SK-N-SH treated with all-trans-retinoic acid at 6 μM for 48 hours (cell line): Measurements from ENCODE around the gene WRAP73.

Experiments
- ATAC-seq: fragments of 200-7000 bp; cut with Tn5 transposase; 3 replicates; pipeline ENCODE4 v1.9.1; 2020; ENCODE audit warnings: mild to moderate bottlenecking, moderate library complexity
- ARNTL ChIP-seq: fragments of 450-650 bp; formaldehyde crosslinking; IDR thresholded peaks from 2 replicates; pipeline ENCODE4 v1.5.0; 2020; ENCODE audit warnings: low read depth, mild to moderate bottlenecking, moderate library complexity, borderline replicate concordance
- BACH2 ChIP-seq: fragments of 250-450 bp; sonication (Bioruptor Pico); IDR thresholded peaks from 2 replicates; pipeline ENCODE4 v1.9.0; 2021; ENCODE audit warnings: mild to moderate bottlenecking, borderline replicate concordance
- CSDC2 ChIP-seq: fragments of 250-450 bp; sonication (Bioruptor Pico); IDR thresholded peaks from 2 replicates; pipeline ENCODE4 v1.5.0; 2020; ENCODE audit warnings: mild to moderate bottlenecking, moderate library complexity
- ESRRG ChIP-seq: fragments of 250-450 bp; sonication (Bioruptor Pico); IDR thresholded peaks from 2 replicates; pipeline ENCODE4 v1.6.1; 2021; ENCODE audit warnings: mild to moderate bottlenecking
- GLIS3 ChIP-seq: fragments of 250-450 bp; sonication (Bioruptor Pico); IDR thresholded peaks from 2 replicates; pipeline ENCODE4 v1.5.0; 2020; ENCODE audit warnings: mild to moderate bottlenecking, moderate library complexity
- ISL1 ChIP-seq: fragments of 250-450 bp; sonication (Bioruptor Pico); IDR thresholded peaks from 2 replicates; pipeline ENCODE4 v2.1.2; 2022; ENCODE audit warnings: mild to moderate bottlenecking, moderate library complexity
- OSR1 ChIP-seq: fragments of 250-450 bp; sonication (Bioruptor Pico); IDR thresholded peaks from 2 replicates; pipeline ENCODE4 v1.8.0; 2022; ENCODE audit warnings: moderate library complexity, mild to moderate bottlenecking, inconsistent platforms
- PPARA ChIP-seq: fragments of 250-450 bp; sonication (Bioruptor Pico); IDR thresholded peaks from 2 replicates; pipeline ENCODE4 v1.5.0; 2020; ENCODE audit warnings: mild to moderate bottlenecking, borderline replicate concordance
- RARB ChIP-seq: fragments of 250-450 bp; sonication (Bioruptor Pico); IDR thresholded peaks from 2 replicates; pipeline ENCODE4 v1.8.0; 2021; ENCODE audit warnings: mild to moderate bottlenecking, moderate library complexity
- SNAI2 ChIP-seq: fragments of 250-450 bp; sonication (Bioruptor Pico); IDR thresholded peaks from 2 replicates; pipeline ENCODE4 v1.5.0; 2020; ENCODE audit warnings: mild to moderate bottlenecking, moderate library complexity
- TCF4 ChIP-seq: fragments of 250-450 bp; sonication (Bioruptor Pico); IDR thresholded peaks from 2 replicates; pipeline ENCODE4 v1.8.0; 2021; ENCODE audit warnings: mild to moderate bottlenecking, moderate library complexity, borderline replicate concordance
- ZC3H10 ChIP-seq: fragments of 250-450 bp; sonication (Bioruptor Pico); IDR thresholded peaks from 2 replicates; pipeline ENCODE4 v1.5.1; 2021; ENCODE audit warnings: mild to moderate bottlenecking, moderate library complexity
- ZFP3 ChIP-seq: fragments of 250-450 bp; sonication (Bioruptor Pico); IDR thresholded peaks from 2 replicates; pipeline ENCODE4 v1.5.0; 2020; ENCODE audit warnings: mild to moderate bottlenecking, moderate library complexity
- ZFP30 ChIP-seq: fragments of 450-650 bp; formaldehyde crosslinking; IDR thresholded peaks from 2 replicates; pipeline ENCODE4 v1.5.0; 2022; ENCODE audit warnings: mild to moderate bottlenecking, moderate library complexity
- ZNF565 ChIP-seq: fragments of 450-650 bp; formaldehyde crosslinking; conservative IDR thresholded peaks from 2 replicates; pipeline ENCODE4 v1.5.0; 2020; ENCODE audit warnings: low read depth, mild to moderate bottlenecking, moderate library complexity
- ZNF70 ChIP-seq: fragments of 450-650 bp; formaldehyde crosslinking; IDR thresholded peaks from 2 replicates; pipeline ENCODE4 v1.5.0; 2020; ENCODE audit warnings: mild to moderate bottlenecking, moderate library complexity
- ZNF8 ChIP-seq: fragments of 450-650 bp; formaldehyde crosslinking; IDR thresholded peaks from 2 replicates; pipeline ENCODE4 v1.5.0; 2020; ENCODE audit warnings: mild to moderate bottlenecking, moderate library complexity
- TF ChIP-seq, protein P1 (sequence below): fragments of 250-450 bp; sonication (Bioruptor Pico); IDR thresholded peaks from 2 replicates; pipeline ENCODE4 v1.5.1; 2020; ENCODE audit warnings: low read depth, mild to moderate bottlenecking, moderate library complexity
- TF ChIP-seq, protein P2 (sequence below): fragments of 250-450 bp; sonication (Bioruptor Pico); IDR thresholded peaks from 2 replicates; pipeline ENCODE4 v1.5.1; 2021; ENCODE audit warnings: mild to moderate bottlenecking, moderate library complexity
- TF ChIP-seq, protein P3 (sequence below): fragments of 250-450 bp; sonication (Bioruptor Pico); IDR thresholded peaks from 2 replicates; pipeline ENCODE4 v1.8.0; 2021; ENCODE audit warnings: low read depth, mild to moderate bottlenecking, moderate library complexity, borderline replicate concordance
- TF ChIP-seq, protein P4 (sequence below): fragments of 250-450 bp; sonication (Bioruptor Pico); IDR thresholded peaks from 2 replicates; pipeline ENCODE4 v1.5.0; 2020; ENCODE audit warnings: mild to moderate bottlenecking, moderate library complexity
- TF ChIP-seq, protein P5 (sequence below): fragments of 250-450 bp; sonication (Bioruptor Pico); IDR thresholded peaks from 2 replicates; pipeline ENCODE4 v1.8.0; 2020; ENCODE audit warnings: mild to moderate bottlenecking, moderate library complexity, borderline replicate concordance

The WRAP73 gene

DNA sequence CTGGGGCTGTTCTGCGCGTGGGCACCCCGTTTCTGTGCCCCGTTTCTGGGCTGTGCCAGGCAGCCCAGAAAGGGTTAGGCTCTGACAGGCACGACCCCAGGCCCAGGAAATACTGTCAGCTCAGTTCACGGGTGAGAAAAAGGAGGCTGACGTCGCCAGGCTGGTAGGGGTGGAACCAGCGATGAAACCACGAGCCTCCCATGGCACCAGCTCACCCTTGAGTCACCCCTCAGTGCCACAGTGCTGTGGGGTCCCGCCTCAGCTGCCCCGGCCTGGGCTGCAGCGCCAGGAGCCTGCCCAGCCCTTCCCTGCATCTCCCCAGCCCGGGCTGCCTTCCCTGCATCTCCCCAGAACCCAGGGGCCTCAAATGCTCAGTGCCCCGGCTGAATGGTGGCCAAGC is 50.1 kb downstream of the WRAP73 start:
- ATAC-seq: no peak
- TF ChIP-seq ZNF8 (no peak), BACH2 (CRISPR knock-in tag) (no peak), PPARA (CRISPR knock-in tag) (no peak), ZNF70 (CRISPR knock-in tag) (no peak), SNAI2 (no peak), TCF4 (no peak), ISL1 (CRISPR knock-in tag) (no peak), OSR1 (no peak)
- TF ChIP-seq, protein P1, sequence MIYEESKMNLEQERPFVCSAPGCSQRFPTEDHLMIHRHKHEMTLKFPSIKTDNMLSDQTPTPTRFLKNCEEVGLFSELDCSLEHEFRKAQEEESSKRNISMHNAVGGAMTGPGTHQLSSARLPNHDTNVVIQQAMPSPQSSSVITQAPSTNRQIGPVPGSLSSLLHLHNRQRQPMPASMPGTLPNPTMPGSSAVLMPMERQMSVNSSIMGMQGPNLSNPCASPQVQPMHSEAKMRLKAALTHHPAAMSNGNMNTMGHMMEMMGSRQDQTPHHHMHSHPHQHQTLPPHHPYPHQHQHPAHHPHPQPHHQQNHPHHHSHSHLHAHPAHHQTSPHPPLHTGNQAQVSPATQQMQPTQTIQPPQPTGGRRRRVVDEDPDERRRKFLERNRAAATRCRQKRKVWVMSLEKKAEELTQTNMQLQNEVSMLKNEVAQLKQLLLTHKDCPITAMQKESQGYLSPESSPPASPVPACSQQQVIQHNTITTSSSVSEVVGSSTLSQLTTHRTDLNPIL (CRISPR knock-in tag): no peak
- TF ChIP-seq, protein P2, sequence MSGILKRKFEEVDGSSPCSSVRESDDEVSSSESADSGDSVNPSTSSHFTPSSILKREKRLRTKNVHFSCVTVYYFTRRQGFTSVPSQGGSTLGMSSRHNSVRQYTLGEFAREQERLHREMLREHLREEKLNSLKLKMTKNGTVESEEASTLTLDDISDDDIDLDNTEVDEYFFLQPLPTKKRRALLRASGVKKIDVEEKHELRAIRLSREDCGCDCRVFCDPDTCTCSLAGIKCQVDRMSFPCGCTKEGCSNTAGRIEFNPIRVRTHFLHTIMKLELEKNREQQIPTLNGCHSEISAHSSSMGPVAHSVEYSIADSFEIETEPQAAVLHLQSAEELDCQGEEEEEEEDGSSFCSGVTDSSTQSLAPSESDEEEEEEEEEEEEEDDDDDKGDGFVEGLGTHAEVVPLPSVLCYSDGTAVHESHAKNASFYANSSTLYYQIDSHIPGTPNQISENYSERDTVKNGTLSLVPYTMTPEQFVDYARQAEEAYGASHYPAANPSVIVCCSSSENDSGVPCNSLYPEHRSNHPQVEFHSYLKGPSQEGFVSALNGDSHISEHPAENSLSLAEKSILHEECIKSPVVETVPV (CRISPR knock-in tag): no peak
- TF ChIP-seq, protein P3, sequence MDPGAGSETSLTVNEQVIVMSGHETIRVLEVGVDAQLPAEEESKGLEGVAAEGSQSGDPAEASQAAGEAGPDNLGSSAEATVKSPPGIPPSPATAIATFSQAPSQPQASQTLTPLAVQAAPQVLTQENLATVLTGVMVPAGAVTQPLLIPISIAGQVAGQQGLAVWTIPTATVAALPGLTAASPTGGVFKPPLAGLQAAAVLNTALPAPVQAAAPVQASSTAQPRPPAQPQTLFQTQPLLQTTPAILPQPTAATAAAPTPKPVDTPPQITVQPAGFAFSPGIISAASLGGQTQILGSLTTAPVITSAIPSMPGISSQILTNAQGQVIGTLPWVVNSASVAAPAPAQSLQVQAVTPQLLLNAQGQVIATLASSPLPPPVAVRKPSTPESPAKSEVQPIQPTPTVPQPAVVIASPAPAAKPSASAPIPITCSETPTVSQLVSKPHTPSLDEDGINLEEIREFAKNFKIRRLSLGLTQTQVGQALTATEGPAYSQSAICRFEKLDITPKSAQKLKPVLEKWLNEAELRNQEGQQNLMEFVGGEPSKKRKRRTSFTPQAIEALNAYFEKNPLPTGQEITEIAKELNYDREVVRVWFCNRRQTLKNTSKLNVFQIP: no peak
- TF ChIP-seq, protein P4, sequence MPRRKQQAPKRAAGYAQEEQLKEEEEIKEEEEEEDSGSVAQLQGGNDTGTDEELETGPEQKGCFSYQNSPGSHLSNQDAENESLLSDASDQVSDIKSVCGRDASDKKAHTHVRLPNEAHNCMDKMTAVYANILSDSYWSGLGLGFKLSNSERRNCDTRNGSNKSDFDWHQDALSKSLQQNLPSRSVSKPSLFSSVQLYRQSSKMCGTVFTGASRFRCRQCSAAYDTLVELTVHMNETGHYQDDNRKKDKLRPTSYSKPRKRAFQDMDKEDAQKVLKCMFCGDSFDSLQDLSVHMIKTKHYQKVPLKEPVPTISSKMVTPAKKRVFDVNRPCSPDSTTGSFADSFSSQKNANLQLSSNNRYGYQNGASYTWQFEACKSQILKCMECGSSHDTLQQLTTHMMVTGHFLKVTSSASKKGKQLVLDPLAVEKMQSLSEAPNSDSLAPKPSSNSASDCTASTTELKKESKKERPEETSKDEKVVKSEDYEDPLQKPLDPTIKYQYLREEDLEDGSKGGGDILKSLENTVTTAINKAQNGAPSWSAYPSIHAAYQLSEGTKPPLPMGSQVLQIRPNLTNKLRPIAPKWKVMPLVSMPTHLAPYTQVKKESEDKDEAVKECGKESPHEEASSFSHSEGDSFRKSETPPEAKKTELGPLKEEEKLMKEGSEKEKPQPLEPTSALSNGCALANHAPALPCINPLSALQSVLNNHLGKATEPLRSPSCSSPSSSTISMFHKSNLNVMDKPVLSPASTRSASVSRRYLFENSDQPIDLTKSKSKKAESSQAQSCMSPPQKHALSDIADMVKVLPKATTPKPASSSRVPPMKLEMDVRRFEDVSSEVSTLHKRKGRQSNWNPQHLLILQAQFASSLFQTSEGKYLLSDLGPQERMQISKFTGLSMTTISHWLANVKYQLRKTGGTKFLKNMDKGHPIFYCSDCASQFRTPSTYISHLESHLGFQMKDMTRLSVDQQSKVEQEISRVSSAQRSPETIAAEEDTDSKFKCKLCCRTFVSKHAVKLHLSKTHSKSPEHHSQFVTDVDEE (CRISPR knock-in tag): no peak
- TF ChIP-seq, all 23 proteins: peak for 0

DNA sequence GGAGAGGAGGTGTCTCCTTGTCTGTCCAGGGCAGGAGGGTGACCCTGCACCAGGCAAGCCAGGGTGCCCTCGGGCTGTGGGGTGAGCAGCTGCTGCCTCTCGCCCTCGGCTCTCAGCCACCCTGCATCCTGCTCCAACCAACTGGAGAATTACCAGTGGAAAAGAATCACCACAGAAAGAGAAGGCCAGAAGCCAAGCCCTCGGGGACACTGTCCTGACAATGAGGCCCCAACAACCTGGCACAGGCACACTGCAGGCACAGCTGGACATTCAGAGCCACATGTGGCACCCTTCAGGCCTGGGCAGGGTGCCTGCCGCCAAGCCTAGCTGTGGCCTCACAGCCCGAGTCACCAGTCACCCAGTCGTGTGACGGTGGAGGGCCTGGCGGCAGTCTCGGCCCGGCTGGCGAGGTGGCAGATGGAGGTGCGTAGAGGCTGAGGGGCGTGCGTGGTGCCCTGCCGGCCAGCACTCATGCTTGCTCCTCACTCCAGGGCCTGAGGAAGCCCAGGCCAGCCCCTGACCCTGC is 50.6 kb downstream of the WRAP73 start:
- no peak for TF ChIP-seq CSDC2 (CRISPR knock-in tag)
- TF ChIP-seq, protein P4 (CRISPR knock-in tag): no peak
- no peak for TF ChIP-seq ARNTL (CRISPR knock-in tag)
- TF ChIP-seq ZNF565 (CRISPR knock-in tag): no peak
- TF ChIP-seq ZFP30 (CRISPR knock-in tag): no peak
- no peak for TF ChIP-seq ZNF8
- no peak for TF ChIP-seq ZFP3 (CRISPR knock-in tag)
- TF ChIP-seq GLIS3: no peak
- TF ChIP-seq, protein P1 (CRISPR knock-in tag): no peak
- no peak for TF ChIP-seq ZNF70 (CRISPR knock-in tag)
- no peak for TF ChIP-seq BACH2 (CRISPR knock-in tag)
- no peak for TF ChIP-seq PPARA (CRISPR knock-in tag)
- no peak for TF ChIP-seq ZC3H10
- TF ChIP-seq ESRRG: no peak
- no peak for TF ChIP-seq RARB (CRISPR knock-in tag)
- TF ChIP-seq, protein P5, sequence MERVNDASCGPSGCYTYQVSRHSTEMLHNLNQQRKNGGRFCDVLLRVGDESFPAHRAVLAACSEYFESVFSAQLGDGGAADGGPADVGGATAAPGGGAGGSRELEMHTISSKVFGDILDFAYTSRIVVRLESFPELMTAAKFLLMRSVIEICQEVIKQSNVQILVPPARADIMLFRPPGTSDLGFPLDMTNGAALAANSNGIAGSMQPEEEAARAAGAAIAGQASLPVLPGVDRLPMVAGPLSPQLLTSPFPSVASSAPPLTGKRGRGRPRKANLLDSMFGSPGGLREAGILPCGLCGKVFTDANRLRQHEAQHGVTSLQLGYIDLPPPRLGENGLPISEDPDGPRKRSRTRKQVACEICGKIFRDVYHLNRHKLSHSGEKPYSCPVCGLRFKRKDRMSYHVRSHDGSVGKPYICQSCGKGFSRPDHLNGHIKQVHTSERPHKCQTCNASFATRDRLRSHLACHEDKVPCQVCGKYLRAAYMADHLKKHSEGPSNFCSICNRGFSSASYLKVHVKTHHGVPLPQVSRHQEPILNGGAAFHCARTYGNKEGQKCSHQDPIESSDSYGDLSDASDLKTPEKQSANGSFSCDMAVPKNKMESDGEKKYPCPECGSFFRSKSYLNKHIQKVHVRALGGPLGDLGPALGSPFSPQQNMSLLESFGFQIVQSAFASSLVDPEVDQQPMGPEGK (CRISPR knock-in tag): no peak
- TF ChIP-seq ISL1 (CRISPR knock-in tag): no peak
- no peak for TF ChIP-seq OSR1
- TF ChIP-seq, protein P3: no peak
- TF ChIP-seq SNAI2: no peak
- ATAC-seq: peak; percentile 15; the same call in 2 of the 3 replicates
